GM18951 (cell line): Measurements from ENCODE around the gene LIMA1.
"Not testable (repeated sequence)": the region's sequence is repeated elsewhere in the genome, so short reads cannot be mapped to it uniquely, and the experiment has no call there.

Experiments
- POLR2A ChIP-seq: IDR thresholded peaks from 4 replicates; pipeline ENCODE4 v1.6.1; 2011; ENCODE audit warnings: mild to moderate bottlenecking; ENCODE audit not compliant: insufficient read length, insufficient read depth; ENCODE audit errors: extremely low read depth
- in situ Hi-C: fragments of 300-500 bp; cut with MboI; formaldehyde crosslinking; loops from one replicate; pipeline ENCODE4 v1.12.0; 2022; ENCODE audit warnings: low sequenced_read_pairs, mixed read lengths, inconsistent platforms; ENCODE audit not compliant: unreplicated experiment

Gene LIMA1

GRCh38 chr12:50309950-50310349 lies 26.6 kb upstream of the LIMA1 start:
- in situ Hi-C loops = no loop called here
- no peak for TF ChIP-seq POLR2A

GRCh38 chr12:50302686-50303085 lies 19.4 kb upstream of the LIMA1 start:
- in situ Hi-C loops = no loop called here

GRCh38 chr12:50297996-50298395 lies 14.7 kb upstream of the LIMA1 start:
- in situ Hi-C loops = no loop called here
- TF ChIP-seq POLR2A = no peak

More at GRCh38 chr12:50302686-50303085, 19.4 kb upstream of the LIMA1 start:
- no peak for TF ChIP-seq POLR2A

GRCh38 chr12:50297027-50297426 lies 13.7 kb upstream of the LIMA1 start:
- no peak for TF ChIP-seq POLR2A
- in situ Hi-C loops = no loop called here

GRCh38 chr12:50296554-50296953 lies 13.2 kb upstream of the LIMA1 start:
- TF ChIP-seq POLR2A = no peak
- in situ Hi-C loops = no loop called here

- in situ Hi-C loops = no loop called here
- no peak for TF ChIP-seq POLR2A
Measured at GRCh38 chr12:50291377-50291776, 8.1 kb upstream of the LIMA1 start.

GRCh38 chr12:50290692-50291091 lies 7.4 kb upstream of the LIMA1 start:
- in situ Hi-C loops = not testable (repeated sequence)

- TF ChIP-seq POLR2A = no peak
- in situ Hi-C loops = no loop called here
Measured at GRCh38 chr12:50287271-50287670, 4.0 kb upstream of the LIMA1 start.

- no peak for TF ChIP-seq POLR2A
- in situ Hi-C loops = no loop called here
Measured at GRCh38 chr12:50285253-50285652, 1.9 kb upstream of the LIMA1 start.

- in situ Hi-C loops = no loop called here
- TF ChIP-seq POLR2A = no peak
Measured at GRCh38 chr12:50282721-50283228, 545 bp downstream of the LIMA1 start.

- in situ Hi-C loops = no loop called here
- no peak for TF ChIP-seq POLR2A
Measured at GRCh38 chr12:50279501-50279900, 3.8 kb downstream of the LIMA1 start.

GRCh38 chr12:50276912-50277671 lies 6.2 kb downstream of the LIMA1 start:
- TF ChIP-seq POLR2A = no peak
- in situ Hi-C loops = no loop called here

GRCh38 chr12:50276068-50276467 lies 7.3 kb downstream of the LIMA1 start:
- in situ Hi-C loops = no loop called here
- no peak for TF ChIP-seq POLR2A

- TF ChIP-seq POLR2A = no peak
- in situ Hi-C loops = no loop called here
Measured at GRCh38 chr12:50275556-50275955, 7.8 kb downstream of the LIMA1 start.

GRCh38 chr12:50275127-50275526 lies 8.2 kb downstream of the LIMA1 start:
- in situ Hi-C loops = not testable (repeated sequence)
